ENCODE data around the gene DYSF. TPM values are rescaled to one million over a fixed set of nuclear protein-coding genes. Genes with fewer than 3 reads are reported as not detected.

DYSF gene
- total RNA-seq, 4 donors from 2014 or later, result 1.7 to 5.0 (median 2.6) TPM

GRCh38 chr2:71614976-71615766 is 161.8 kb downstream of the DYSF start:
- H3K4me3 ChIP-seq, result no peak overlapping the region
- no peaks in the 10 kb centered on the region for H3K27me3 ChIP-seq
- TF ChIP-seq POLR2A (IDR thresholded peaks at IDR 0.05) (no peak), CTCF (IDR thresholded peaks at IDR 0.05) (no peak)
- H3K9me3 ChIP-seq, result no peaks in the 10 kb centered on the region
- 78% methylated on average over 7 of the region's 9 CpGs for WGBS
- peak overlapping the region; percentile 58 for H3K27ac ChIP-seq
- DNase-seq (ENCODE audit: low spot score in 2 of 2), result peak in 1 of 2 donors; percentile 87
- H3K4me1 ChIP-seq, result peaks cover 10% of the 10 kb centered on the region
- no peaks in the 10 kb centered on the region for H3K36me3 ChIP-seq

GRCh38 chr2:71615767-71616730 is 162.7 kb downstream of the DYSF start:
- TF ChIP-seq EP300 (IDR thresholded peaks at IDR 0.05), result no peak
- TF ChIP-seq POLR2A (IDR thresholded peaks at IDR 0.05), result no peak
- no peak for TF ChIP-seq POLR2AphosphoS5 (IDR thresholded peaks at IDR 0.05)
- TF ChIP-seq CTCF (IDR thresholded peaks at IDR 0.05), result no peak
- H3K4me1 ChIP-seq, result peaks cover 10% of the 10 kb centered on the region
- peak in 1 of 2 donors; percentile 35 for DNase-seq (ENCODE audit: low spot score in 2 of 2)
- no peaks in the 10 kb centered on the region for H3K9me3 ChIP-seq
- WGBS, result 86% methylated on average over 13 of the region's 13 CpGs
- H3K4me3 ChIP-seq, result no peak overlapping the region
- no peaks in the 10 kb centered on the region for H3K27me3 ChIP-seq
- no peaks in the 10 kb centered on the region for H3K36me3 ChIP-seq
- H3K27ac ChIP-seq, result peak overlapping the region; percentile 58

- no peak for TF ChIP-seq POLR2A (IDR thresholded peaks at IDR 0.05)
- no peak for TF ChIP-seq POLR2AphosphoS5 (IDR thresholded peaks at IDR 0.05)
- TF ChIP-seq EP300 (IDR thresholded peaks at IDR 0.05), result no peak
- no peak for TF ChIP-seq CTCF (IDR thresholded peaks at IDR 0.05)
- 93% methylated on average over 5 of the region's 5 CpGs for whole genome bisulfite sequencing
- DNase-seq (ENCODE audit: low spot score in 2 of 2), result peak in 1 of 2 donors; percentile 34
Observed at GRCh38 chr2:71617266-71617665, 163.9 kb downstream of the DYSF start.

GRCh38 chr2:71618327-71619113 is 165.2 kb downstream of the DYSF start:
- Histone ChIP-seq H3K27ac (no peak overlapping the region), H3K27me3 (no peaks in the 10 kb centered on the region), H3K9me3 (no peaks in the 10 kb centered on the region), H3K4me3 (no peak overlapping the region), H3K36me3 (no peaks in the 10 kb centered on the region), H3K4me1 (peaks cover 10% of the 10 kb centered on the region)
- no peak for TF ChIP-seq CTCF (IDR thresholded peaks at IDR 0.05)
- no peak for TF ChIP-seq EP300 (IDR thresholded peaks at IDR 0.05)
- 64% methylated on average over 12 of the region's 12 CpGs for WGBS
- DNase-seq (ENCODE audit: low spot score in 2 of 2), result peak in 1 of 2 donors; percentile 40

More at GRCh38 chr2:71617266-71617665, 163.9 kb downstream of the DYSF start:
- Histone ChIP-seq H3K4me1 (peaks cover 10% of the 10 kb centered on the region), H3K9me3 (no peaks in the 10 kb centered on the region), H3K27ac (no peak overlapping the region), H3K36me3 (no peaks in the 10 kb centered on the region), H3K27me3 (no peaks in the 10 kb centered on the region), H3K4me3 (no peak overlapping the region)
